Coronary artery (tissue), 2 donors: ENCODE data around the gene IGSF3.
A peak's percentile ranks its signal among the peaks of the same experiment; 100 is the strongest.

Experiments used
- DNase-seq: peaks from one replicate; pipeline ENCODE4 v3.0.0-alpha.2; 2017; ENCODE audit warnings: low spot score
- H3K27ac ChIP-seq, 2 donors: fragments of 200-600 bp; sonication (generic); one replicate each; pipeline ENCODE4 v1.5.1; 2016 to 2019
- H3K4me3 ChIP-seq: fragments of 200-600 bp; sonication (generic); 2 replicates; pipeline ENCODE4 v1.5.1; 2016; ENCODE audit warnings: mild to moderate bottlenecking, moderate library complexity
- TF ChIP-seq, protein P1 (sequence below): fragments of 200-600 bp; sonication (generic); IDR thresholded peaks from one replicate; pipeline ENCODE4 v1.5.1; 2019; ENCODE audit warnings: antibody characterized with exemption

The IGSF3 gene

DNA sequence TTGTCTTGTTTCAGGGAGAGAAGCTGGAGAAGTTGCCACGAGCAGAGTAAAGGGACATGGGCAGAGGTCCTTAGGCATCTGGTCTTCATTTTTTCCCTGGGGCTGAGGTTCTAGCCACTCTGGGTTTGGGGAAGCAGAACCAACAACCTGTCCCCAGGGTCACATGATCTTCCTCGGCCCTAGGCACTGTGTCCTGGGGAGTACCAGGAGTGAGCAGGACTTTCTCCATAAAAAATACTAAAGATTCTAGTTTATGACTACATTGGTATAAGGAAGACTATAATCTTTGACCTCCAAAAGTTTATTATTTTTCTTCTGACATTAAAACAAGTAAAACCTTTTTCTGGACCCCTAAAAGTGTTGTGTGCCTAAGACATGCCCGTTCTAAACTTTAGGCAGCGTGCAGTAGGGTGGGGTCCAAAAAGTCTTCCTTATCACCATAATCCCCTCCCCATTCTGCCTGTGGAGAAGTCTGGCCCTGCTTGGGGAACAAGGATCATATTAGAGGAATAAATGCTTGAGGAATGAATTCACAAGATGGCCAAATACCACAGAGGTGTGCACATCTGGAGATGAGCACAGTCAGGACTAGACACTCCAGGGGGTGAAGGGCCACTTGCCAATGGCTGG lies 19.3 kb upstream of the IGSF3 start:
- no peak for DNase-seq
- TF ChIP-seq, protein P1, sequence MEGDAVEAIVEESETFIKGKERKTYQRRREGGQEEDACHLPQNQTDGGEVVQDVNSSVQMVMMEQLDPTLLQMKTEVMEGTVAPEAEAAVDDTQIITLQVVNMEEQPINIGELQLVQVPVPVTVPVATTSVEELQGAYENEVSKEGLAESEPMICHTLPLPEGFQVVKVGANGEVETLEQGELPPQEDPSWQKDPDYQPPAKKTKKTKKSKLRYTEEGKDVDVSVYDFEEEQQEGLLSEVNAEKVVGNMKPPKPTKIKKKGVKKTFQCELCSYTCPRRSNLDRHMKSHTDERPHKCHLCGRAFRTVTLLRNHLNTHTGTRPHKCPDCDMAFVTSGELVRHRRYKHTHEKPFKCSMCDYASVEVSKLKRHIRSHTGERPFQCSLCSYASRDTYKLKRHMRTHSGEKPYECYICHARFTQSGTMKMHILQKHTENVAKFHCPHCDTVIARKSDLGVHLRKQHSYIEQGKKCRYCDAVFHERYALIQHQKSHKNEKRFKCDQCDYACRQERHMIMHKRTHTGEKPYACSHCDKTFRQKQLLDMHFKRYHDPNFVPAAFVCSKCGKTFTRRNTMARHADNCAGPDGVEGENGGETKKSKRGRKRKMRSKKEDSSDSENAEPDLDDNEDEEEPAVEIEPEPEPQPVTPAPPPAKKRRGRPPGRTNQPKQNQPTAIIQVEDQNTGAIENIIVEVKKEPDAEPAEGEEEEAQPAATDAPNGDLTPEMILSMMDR, result no peak
- Histone ChIP-seq H3K27ac (peak overlapping the region in 1 of 2 donors; percentile 13), H3K4me3 (no peak overlapping the region)

- DNase-seq, result no peak
- Histone ChIP-seq H3K27ac (no peak overlapping the region), H3K4me3 (no peak overlapping the region)
- TF ChIP-seq, protein P1, result no peak
Measured at GRCh38 chr1:116686175-116686574, 18.6 kb upstream of the IGSF3 start.

DNA sequence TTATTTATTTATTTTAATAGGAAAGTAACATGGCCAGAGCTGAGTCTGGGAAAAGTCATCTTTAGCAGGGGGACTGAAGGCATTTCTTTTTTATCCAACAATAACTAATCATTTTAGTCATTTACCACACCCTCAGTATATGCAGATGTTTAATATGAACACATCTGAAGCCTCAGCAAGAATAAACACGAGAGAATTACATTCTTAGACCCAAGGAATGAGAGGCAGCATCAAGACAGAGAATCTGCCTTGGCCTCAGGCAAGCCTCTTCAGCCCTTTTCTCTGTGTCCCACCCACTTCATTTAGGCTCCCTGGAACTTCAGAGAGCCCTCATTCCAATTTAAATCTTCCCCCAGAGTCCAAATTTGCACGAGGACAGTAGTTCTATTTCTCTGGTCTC lies 17.0 kb upstream of the IGSF3 start:
- TF ChIP-seq, protein P1, result no peak
- DNase-seq, result no peak
- H3K4me3 ChIP-seq, result no peak overlapping the region
- no peak overlapping the region for H3K27ac ChIP-seq

- DNase-seq, result no peak
- Histone ChIP-seq H3K4me3 (no peak overlapping the region), H3K27ac (no peak overlapping the region)
- TF ChIP-seq, protein P1, result no peak
Measured at GRCh38 chr1:116682641-116683221, 15.2 kb upstream of the IGSF3 start.

DNA sequence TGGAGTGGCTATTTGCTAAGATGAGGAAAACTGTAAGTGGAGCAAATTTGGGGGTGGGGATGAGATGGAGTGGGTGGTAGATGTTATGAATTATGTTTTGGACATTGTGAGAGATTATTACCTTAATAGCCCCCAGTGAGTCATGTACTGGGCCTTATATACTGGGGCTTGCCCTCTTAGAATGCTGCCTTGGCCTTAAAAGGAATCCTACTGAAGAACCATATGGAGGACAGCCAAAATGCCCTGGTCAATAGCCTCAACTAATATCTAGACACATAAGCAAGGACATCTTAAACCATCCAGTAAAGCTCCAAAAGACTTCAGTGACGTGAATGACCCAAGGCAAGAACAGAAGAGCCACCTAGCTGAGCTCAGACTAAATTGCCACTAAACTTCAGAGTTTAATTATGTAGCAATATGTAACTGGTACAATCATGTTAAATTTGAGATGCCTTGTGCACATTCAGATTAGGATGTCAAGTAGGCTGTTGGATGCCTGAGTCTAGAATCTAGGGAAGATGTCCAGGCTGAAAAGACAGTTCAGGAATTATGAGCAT lies 13.9 kb upstream of the IGSF3 start:
- TF ChIP-seq, protein P1, result no peak
- no peak for DNase-seq
- Histone ChIP-seq H3K27ac (no peak overlapping the region), H3K4me3 (no peak overlapping the region)

DNA sequence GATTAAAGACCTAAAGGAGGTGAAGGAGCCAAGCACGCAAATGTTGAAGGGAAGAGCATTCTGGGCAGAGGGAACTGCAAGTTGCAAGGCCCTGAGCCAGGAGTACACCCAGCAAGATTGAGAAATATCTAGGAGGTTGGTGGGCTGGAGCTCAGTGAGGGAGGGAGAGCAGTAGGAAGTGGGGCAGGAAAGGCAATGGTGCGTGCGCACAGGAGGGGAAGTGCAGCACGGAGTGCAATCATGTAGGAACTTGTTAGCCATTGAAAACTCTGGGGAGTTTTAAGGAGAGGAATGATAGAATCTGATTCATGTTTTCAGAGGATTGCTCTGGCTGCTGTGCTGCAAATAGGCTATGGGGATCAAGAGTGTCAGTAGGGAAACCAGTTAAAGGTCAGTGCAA lies 13.2 kb upstream of the IGSF3 start:
- no peak for DNase-seq
- H3K4me3 ChIP-seq, result no peak overlapping the region
- TF ChIP-seq, protein P1, result no peak
- no peak overlapping the region for H3K27ac ChIP-seq
